HEK293 (cell line): Measurements from ENCODE around the gene ACHE.

Source experiments
- BCL11A ChIP-seq: fragments of 450-650 bp; formaldehyde crosslinking; IDR thresholded peaks from 2 replicates; pipeline ENCODE4 v1.5.1; 2016; ENCODE audit warnings: low read depth, missing biosample characterization, missing genetic modification characterization
- EGR2 ChIP-seq: fragments of 450-650 bp; formaldehyde crosslinking; IDR thresholded peaks from 2 replicates; pipeline ENCODE4 v1.5.1; 2016; ENCODE audit warnings: low read depth, missing biosample characterization, missing genetic modification characterization
- GFI1B ChIP-seq: fragments of 450-650 bp; formaldehyde crosslinking; IDR thresholded peaks from 2 replicates; pipeline ENCODE4 v1.5.1; 2016; ENCODE audit warnings: missing biosample characterization, missing genetic modification characterization
- PRDM10 ChIP-seq: fragments of 450-650 bp; formaldehyde crosslinking; IDR thresholded peaks from 2 replicates; pipeline ENCODE4 v1.5.1; 2016; ENCODE audit warnings: missing biosample characterization, missing genetic modification characterization
- PRDM2 ChIP-seq: fragments of 450-650 bp; formaldehyde crosslinking; IDR thresholded peaks from 2 replicates; pipeline ENCODE4 v1.5.1; 2016; ENCODE audit warnings: missing biosample characterization, missing genetic modification characterization, borderline replicate concordance
- ZBTB8A ChIP-seq: fragments of 450-650 bp; formaldehyde crosslinking; IDR thresholded peaks from 2 replicates; pipeline ENCODE4 v1.5.1; 2016; ENCODE audit warnings: missing biosample characterization, missing genetic modification characterization
- ZEB2 ChIP-seq: fragments of 450-650 bp; formaldehyde crosslinking; IDR thresholded peaks from 2 replicates; pipeline ENCODE4 v1.5.1; 2016; ENCODE audit warnings: missing biosample characterization, missing genetic modification characterization
- ZNF10 ChIP-seq: fragments of 450-650 bp; formaldehyde crosslinking; IDR thresholded peaks from 2 replicates; pipeline ENCODE4 v1.5.1; 2017; ENCODE audit warnings: missing biosample characterization, missing genetic modification characterization
- ZNF19 ChIP-seq: fragments of 450-650 bp; formaldehyde crosslinking; IDR thresholded peaks from 2 replicates; pipeline ENCODE4; 2016; ENCODE audit warnings: missing biosample characterization, missing genetic modification characterization, low read depth
- ZNF24 ChIP-seq: fragments of 450-650 bp; formaldehyde crosslinking; IDR thresholded peaks from 2 replicates; pipeline ENCODE4 v1.5.1; 2016; ENCODE audit warnings: missing biosample characterization, missing genetic modification characterization
- ZNF280C ChIP-seq: fragments of 450-650 bp; formaldehyde crosslinking; IDR thresholded peaks from 2 replicates; pipeline ENCODE4 v1.5.1; 2016; ENCODE audit warnings: missing biosample characterization, missing genetic modification characterization
- ZNF423 ChIP-seq: fragments of 450-650 bp; formaldehyde crosslinking; IDR thresholded peaks from 2 replicates; pipeline ENCODE4 v1.5.1; 2016; ENCODE audit warnings: missing biosample characterization, missing genetic modification characterization
- ZNF449 ChIP-seq: fragments of 450-650 bp; formaldehyde crosslinking; IDR thresholded peaks from 2 replicates; pipeline ENCODE4 v1.5.1; 2017; ENCODE audit warnings: missing biosample characterization, mild to moderate bottlenecking, missing genetic modification characterization, moderate library complexity
- ZNF473 ChIP-seq: fragments of 450-650 bp; formaldehyde crosslinking; IDR thresholded peaks from 2 replicates; pipeline ENCODE4 v1.5.1; 2017; ENCODE audit warnings: missing biosample characterization, missing genetic modification characterization
- ZNF513 ChIP-seq: fragments of 450-650 bp; IDR thresholded peaks from 2 replicates; pipeline ENCODE4 v1.5.1; 2018; ENCODE audit warnings: missing biosample characterization, missing genetic modification characterization
- ZNF544 ChIP-seq: fragments of 450-650 bp; formaldehyde crosslinking; IDR thresholded peaks from 2 replicates; pipeline ENCODE4 v1.5.0; 2017; ENCODE audit warnings: missing biosample characterization, missing genetic modification characterization
- ZNF549 ChIP-seq: fragments of 450-650 bp; IDR thresholded peaks from 2 replicates; pipeline ENCODE4 v1.5.1; 2018; ENCODE audit warnings: missing biosample characterization, missing genetic modification characterization, mild to moderate bottlenecking, inconsistent platforms, moderate library complexity
- ZNF571 ChIP-seq: fragments of 450-650 bp; formaldehyde crosslinking; IDR thresholded peaks from 2 replicates; pipeline ENCODE4 v1.5.0; 2017; ENCODE audit warnings: missing biosample characterization, missing genetic modification characterization
- ZNF596 ChIP-seq: fragments of 450-650 bp; IDR thresholded peaks from 2 replicates; pipeline ENCODE4 v1.5.0; 2018; ENCODE audit warnings: missing biosample characterization, mild to moderate bottlenecking, missing genetic modification characterization, moderate library complexity
- ZNF623 ChIP-seq: fragments of 450-650 bp; formaldehyde crosslinking; IDR thresholded peaks from 2 replicates; pipeline ENCODE4 v1.5.1; 2016; ENCODE audit warnings: missing biosample characterization, missing genetic modification characterization
- ZNF639 ChIP-seq: fragments of 450-650 bp; formaldehyde crosslinking; IDR thresholded peaks from 2 replicates; pipeline ENCODE4 v1.5.1; 2016; ENCODE audit warnings: missing biosample characterization, missing genetic modification characterization
- ZNF677 ChIP-seq: fragments of 450-650 bp; IDR thresholded peaks from 2 replicates; pipeline ENCODE4 v1.5.0; 2018; ENCODE audit warnings: missing biosample characterization, mild to moderate bottlenecking, missing genetic modification characterization, moderate library complexity

The ACHE gene

GRCh38 chr7:100914208-100914878 lies 18.7 kb upstream of the ACHE start (continued):
- TF ChIP-seq PRDM2 (tag by site-specific recombination) (no peak), ZBTB8A (tag by site-specific recombination) (peak; percentile 45; the same call in 1 of the 2 replicates), ZNF544 (no peak), ZNF639 (tag by site-specific recombination) (no peak), ZNF677 (tag by site-specific recombination) (no peak), ZNF24 (tag by site-specific recombination) (no peak), ZNF449 (no peak), ZNF549 (tag by site-specific recombination) (no peak), PRDM10 (tag by site-specific recombination) (no peak), ZNF571 (tag by site-specific recombination) (no peak), ZEB2 (tag by site-specific recombination) (no peak), ZNF473 (tag by site-specific recombination) (no peak), ZNF423 (tag by site-specific recombination) (no peak), BCL11A (tag by site-specific recombination) (no peak), ZNF513 (tag by site-specific recombination) (no peak), ZNF280C (no peak), ZNF19 (tag by site-specific recombination) (no peak), GFI1B (tag by site-specific recombination) (no peak), ZNF596 (tag by site-specific recombination) (no peak), EGR2 (tag by site-specific recombination) (no peak), ZNF623 (tag by site-specific recombination) (peak; percentile 77), ZNF10 (tag by site-specific recombination) (no peak)
